ENCODE data around the gene SRM.
"Not testable (repeated sequence)": the region's sequence is repeated elsewhere in the genome, so short reads cannot be mapped to it uniquely, and the experiment has no call there.

SRM gene

DNA sequence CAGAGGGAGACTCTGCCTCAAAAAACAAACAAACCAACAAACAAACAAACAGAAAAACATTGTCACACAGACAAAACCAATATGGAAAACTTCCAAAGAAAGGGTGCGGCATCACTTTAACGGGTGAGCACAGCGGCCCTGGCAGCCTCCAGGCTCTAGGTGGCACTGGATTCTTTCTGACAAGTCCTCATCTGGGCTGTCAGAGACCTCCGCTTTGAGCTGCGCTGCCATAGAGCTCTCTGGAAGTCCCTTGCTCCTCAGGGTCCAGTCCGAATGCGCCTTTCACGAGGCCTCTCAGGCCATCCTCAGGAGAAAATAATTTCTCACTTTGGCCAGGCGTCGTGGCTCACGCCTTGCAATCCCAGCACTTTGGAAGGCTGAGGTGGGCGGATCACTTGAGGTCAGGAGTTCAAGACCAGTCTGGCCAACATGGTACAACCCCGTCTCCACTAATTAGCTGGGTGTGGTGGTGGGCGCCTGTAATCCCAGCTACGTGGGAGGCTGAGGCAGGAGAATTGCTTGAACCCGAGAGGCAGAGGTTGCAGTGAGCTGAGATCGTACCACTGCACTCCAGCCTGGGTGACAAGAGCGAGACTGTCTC, 4.2 kb upstream of the SRM start:
- FAIRE-seq: not testable (repeated sequence)

GRCh38 chr1:11062965-11063401, 3.2 kb upstream of the SRM start:
- FAIRE-seq: no peak

DNA sequence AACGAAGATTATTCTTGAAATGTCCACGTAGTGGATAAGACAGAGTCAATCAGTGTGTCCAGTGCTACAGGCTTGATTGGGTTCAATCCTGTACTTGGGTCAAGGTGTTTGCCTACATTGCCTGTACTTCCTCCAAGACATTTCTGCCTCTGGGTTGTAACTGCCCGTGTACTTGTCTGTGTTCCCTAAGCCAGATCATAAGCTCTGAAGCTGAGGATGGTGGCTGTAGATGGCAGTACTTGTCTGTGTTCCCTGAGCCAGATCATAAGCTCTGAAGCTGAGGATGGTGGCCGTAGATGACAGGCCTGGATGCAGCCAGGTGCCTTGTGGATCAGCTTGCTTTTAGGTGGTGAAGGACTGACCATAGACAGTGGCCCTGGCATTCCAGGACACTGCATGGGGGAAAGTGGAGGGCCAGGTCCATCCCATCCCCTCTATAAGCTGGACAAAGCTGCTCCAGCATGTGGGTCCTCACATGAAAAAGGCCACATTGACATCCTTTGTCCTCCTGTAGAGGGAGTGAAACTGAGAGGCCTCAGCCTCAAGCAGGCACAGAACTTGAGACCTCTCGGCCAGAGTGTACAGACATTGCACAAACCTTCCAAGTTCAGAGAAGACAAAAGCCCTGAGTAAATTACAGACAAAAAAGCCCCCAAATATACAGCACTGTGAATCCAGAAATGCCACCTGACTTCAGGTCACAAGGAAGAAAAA, 2.0 kb upstream of the SRM start:
- no peak for FAIRE-seq

GRCh38 chr1:11059155-11059967, 457 bp downstream of the SRM start:
- no peak for FAIRE-seq

- no peak for FAIRE-seq
Observed at GRCh38 chr1:11058595-11059154, 1.1 kb downstream of the SRM start.

DNA sequence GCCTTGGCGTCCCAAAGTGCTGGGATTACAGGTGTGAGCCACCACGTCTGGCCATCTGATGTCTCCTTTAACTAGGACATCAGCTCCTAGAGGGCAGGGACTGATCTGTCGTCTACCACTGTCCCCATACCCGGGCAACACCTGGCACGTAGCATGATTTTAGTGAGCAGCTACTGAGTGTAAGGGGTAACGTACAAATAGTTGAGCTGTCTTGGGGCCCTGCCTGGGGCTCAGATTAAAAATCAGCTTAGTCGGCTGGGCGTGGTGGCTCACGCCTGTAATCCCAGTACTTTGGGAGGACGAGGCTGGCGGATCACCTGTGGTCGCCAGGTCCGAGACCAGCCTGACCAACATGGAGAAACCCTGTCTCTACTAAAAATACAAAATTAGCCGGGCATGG, 1.8 kb downstream of the SRM start:
- FAIRE-seq: no peak

DNA sequence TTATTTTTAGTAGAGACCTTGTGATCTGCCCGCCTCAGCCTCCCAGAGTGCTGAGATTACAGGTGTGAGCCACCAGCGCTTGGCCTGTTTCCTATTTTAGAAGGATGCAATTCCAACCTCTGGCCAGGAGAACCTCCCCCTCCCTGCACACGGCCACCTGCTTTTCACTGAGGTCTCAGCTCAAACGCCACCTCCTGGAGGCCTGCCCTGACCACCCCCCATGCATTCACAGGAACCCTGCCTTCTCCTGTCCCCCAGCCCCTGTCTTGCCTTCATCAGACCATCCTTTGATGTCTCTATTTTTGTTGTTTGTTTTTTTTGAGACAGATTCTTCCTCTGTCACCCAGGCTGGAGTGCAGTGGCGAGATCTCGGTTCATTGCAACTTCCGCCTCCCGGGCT, 2.3 kb downstream of the SRM start:
- no peak for FAIRE-seq

GRCh38 chr1:11056504-11056903, 3.3 kb downstream of the SRM start:
- FAIRE-seq: no peak

GRCh38 chr1:11055676-11056075, 4.1 kb downstream of the SRM start:
- no peak for FAIRE-seq

GRCh38 chr1:11054666-11055065, 5.2 kb downstream of the SRM start:
- FAIRE-seq: no peak

- FAIRE-seq: no peak
Observed at GRCh38 chr1:11054181-11054580, 5.6 kb downstream of the SRM start.

DNA sequence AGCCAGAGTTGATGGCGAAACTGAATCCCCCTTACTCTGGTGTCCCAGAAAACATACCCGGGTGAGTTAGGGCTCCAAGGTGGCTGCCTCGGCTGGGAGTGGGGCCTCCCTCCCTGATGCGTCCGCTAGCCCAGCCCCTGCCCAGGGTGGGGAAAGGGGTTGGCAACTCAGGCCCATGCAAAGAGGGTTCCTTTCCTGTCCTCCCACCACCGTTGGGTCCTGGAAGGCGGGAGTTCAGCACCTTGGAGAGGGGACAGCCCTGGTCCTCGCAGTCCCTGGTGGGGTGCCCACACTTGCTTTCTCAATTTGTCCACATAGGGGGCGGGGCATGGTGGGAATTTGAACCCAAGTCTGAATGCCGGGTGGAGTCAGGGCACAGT, 6.1 kb downstream of the SRM start:
- FAIRE-seq: no peak

- FAIRE-seq: no peak
Observed at GRCh38 chr1:11052839-11053757, 6.7 kb downstream of the SRM start.

DNA sequence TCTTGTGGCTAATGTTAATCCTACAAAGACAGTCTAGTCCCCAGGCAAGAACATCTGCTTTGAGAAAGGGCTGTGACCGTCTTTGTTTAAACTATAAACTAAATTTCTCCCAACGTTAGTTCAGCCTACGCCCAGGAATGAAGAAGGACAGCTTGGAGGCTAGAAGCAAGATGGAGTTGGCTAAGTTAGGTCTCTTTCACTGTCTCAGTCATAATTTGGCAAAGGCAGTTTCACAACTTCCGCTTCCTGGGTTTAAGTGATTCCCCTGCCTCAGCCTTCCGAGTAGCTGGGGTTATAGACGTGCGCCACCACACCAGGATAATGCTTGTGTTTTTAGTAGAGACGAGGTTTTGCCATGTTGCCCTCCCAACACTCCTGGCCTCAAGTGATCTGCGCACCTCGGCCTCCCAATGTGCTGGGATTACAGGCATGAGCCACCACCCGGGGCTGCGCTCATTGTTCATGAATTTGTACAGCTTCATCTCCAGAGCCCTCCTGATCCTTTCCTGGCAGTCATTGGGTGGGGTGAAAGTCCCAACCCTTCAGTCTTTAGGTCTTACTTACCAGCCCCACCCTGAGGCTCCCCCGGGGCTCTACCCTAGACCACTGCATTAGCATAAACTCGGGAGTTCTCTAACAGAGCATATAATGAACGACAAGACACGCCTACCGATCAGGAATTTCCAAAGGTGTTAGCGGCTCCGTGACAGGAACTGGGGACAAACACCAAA, 7.9 kb downstream of the SRM start:
- no peak for FAIRE-seq

GRCh38 chr1:11051121-11051520, 8.7 kb downstream of the SRM start:
- FAIRE-seq: not testable (repeated sequence)

DNA sequence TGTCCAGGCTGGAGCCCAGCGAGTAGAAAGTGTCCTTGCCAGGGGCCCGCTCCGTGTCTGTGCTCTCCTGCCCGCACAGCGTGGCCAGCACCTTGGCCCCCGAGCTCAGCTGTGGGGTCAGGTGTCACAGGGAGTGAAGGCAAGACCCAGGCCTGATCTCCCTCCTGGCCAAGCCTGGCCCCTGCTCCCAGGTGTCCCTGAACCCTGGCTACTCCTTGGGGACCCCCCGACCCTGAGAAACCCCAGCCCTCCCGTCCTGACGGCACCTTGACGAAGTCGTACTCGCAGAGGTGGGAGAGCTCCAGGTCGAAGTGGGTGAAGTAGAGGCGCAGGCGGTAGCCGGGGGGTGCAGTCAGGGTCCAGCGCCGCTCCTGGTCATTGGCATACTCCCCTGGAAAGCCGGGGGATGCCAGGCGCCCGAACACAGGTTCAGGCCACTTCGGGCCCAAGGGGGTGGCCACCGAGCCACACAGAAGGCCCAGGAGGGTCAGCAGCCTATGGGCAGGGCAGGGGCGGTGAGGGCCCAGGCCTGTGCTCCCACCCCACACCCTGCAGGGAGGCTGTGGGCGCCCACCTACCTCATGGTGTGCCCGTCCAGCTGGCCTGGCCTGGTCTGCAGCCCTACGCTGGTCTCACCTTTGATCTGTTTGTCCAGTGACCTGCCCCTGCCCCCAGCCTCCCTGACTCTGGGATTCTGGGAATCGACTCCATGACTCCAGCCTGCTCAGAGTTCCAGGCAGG, 13.0 kb downstream of the SRM start, which contains the start of gene MASP2:
Gene MASP2, minus strand, starts transcription at position 615 of the 741 bp plus-strand sequence. Its CDS starts 32 bp downstream, at position 583.
- FAIRE-seq: no peak

DNA sequence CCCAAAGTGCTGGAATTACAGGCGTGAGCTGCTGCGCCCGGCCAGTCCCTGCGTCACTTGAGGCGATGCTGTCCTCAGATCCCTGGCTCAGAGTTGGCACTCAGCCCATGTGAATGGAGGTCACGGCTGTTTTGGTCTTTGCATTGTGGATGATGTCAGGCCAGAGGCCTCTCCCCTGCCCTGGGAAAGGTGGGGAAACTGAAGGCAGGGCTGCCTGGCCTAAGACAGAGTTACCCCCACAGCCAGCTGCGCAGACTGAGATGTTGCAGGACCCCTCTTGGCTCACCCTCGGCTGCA, 13.6 kb downstream of the SRM start:
- FAIRE-seq: no peak

- FAIRE-seq: no peak
Observed at GRCh38 chr1:11045428-11046269, 14.2 kb downstream of the SRM start.

DNA sequence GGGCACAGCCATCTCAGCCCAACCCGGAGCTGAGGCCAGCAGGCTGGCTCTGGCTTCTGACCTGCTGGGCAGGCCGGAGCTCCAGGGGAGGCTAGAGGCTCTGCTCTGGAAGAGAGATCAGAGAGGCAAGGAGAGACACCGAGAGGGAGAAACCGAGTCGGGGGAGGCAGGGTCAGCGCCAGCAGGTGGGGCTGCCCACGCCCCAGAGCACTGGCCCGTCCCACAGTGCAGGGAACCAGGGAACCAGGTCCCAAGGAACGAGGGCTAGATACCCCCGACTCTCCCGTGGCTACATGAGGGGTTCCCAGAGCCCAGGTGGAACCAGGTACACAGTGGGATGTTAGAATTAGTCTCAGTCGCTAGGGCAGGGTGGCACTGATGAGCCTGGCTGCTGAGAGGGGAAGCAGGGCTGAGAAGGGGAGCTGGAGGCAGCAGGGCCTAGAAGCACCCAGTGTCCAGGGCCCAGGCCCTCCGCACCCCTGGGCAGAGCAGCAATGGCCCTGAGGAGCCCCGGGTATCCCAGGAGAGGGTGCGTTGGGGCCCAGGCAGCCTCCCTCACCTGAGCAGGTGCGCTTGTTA, 14.9 kb downstream of the SRM start:
- FAIRE-seq: no peak

Data from islet of Langerhans (tissue), 1 donor.